ENCODE data around the gene AK5. TPM values are rescaled to one million over a fixed set of nuclear protein-coding genes. Genes with fewer than 3 reads are reported as not detected.
A peak's percentile ranks its signal among the peaks of the same experiment; 100 is the strongest.

AK5 gene
- total and polyA plus RNA-seq, 12 donors, result 0.25 to 1.7 (median 0.87) TPM

- Histone ChIP-seq H3K27ac (no peak overlapping the region), H3K4me1 (peaks cover 0 to 19% (median 9%) of the 10 kb centered on the region in 9 donors), H3K27me3 (peaks cover 0 to 82% (median 53%) of the 10 kb centered on the region in 7 donors), H3K9me3 (peaks cover 0 to 2% (median 0%) of the 10 kb centered on the region in 11 donors), H3K4me3 (no peak overlapping the region), H3K36me3 (no peaks in the 10 kb centered on the region)
- TF ChIP-seq, protein P1, sequence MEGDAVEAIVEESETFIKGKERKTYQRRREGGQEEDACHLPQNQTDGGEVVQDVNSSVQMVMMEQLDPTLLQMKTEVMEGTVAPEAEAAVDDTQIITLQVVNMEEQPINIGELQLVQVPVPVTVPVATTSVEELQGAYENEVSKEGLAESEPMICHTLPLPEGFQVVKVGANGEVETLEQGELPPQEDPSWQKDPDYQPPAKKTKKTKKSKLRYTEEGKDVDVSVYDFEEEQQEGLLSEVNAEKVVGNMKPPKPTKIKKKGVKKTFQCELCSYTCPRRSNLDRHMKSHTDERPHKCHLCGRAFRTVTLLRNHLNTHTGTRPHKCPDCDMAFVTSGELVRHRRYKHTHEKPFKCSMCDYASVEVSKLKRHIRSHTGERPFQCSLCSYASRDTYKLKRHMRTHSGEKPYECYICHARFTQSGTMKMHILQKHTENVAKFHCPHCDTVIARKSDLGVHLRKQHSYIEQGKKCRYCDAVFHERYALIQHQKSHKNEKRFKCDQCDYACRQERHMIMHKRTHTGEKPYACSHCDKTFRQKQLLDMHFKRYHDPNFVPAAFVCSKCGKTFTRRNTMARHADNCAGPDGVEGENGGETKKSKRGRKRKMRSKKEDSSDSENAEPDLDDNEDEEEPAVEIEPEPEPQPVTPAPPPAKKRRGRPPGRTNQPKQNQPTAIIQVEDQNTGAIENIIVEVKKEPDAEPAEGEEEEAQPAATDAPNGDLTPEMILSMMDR (IDR thresholded peaks at IDR 0.05), result no peak
- DNase-seq, result no peak
- no peak for ATAC-seq
- intact Hi-C loops (cut with DNase I), result no loop called here
- 77 to 80% methylated on average over 2 of the region's 2 CpGs for WGBS, 2 donors
Measured at GRCh38 chr1:77279929-77280328, 1.9 kb upstream of the AK5 start.

DNA sequence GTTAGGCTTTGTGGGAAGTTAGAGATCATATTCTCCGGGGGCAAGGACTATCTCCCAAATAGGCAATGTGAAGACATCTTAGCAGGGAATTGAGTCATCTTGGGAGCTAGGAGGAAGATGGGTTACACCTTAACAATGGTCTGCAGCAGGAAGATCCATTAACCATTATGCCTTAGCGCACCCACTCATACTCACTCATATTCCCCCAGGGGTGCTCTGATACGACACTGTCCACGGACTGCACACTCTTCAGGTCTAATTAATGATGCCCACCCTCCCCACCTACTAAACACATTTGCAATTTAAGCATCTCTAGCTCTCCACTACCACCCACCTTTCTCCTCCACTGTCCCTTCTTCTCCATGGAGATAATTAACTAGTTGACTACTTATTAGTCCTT lies 857 bp upstream of the AK5 start:
- Histone ChIP-seq H3K9me3 (peaks cover 0 to 2% (median 0%) of the 10 kb centered on the region in 11 donors), H3K4me3 (no peak overlapping the region), H3K4me1 (peaks cover 0 to 19% (median 9%) of the 10 kb centered on the region in 9 donors), H3K27me3 (peaks cover 0 to 79% (median 52%) of the 10 kb centered on the region in 7 donors), H3K27ac (no peak overlapping the region), H3K36me3 (no peaks in the 10 kb centered on the region)
- TF ChIP-seq, protein P1 (IDR thresholded peaks at IDR 0.05), result no peak
- 85 to 87% methylated on average over 4 of the region's 4 CpGs for WGBS, 2 donors
- intact Hi-C loops (cut with DNase I), result no loop called here
- no peak for ATAC-seq
- DNase-seq, result no peak

DNA sequence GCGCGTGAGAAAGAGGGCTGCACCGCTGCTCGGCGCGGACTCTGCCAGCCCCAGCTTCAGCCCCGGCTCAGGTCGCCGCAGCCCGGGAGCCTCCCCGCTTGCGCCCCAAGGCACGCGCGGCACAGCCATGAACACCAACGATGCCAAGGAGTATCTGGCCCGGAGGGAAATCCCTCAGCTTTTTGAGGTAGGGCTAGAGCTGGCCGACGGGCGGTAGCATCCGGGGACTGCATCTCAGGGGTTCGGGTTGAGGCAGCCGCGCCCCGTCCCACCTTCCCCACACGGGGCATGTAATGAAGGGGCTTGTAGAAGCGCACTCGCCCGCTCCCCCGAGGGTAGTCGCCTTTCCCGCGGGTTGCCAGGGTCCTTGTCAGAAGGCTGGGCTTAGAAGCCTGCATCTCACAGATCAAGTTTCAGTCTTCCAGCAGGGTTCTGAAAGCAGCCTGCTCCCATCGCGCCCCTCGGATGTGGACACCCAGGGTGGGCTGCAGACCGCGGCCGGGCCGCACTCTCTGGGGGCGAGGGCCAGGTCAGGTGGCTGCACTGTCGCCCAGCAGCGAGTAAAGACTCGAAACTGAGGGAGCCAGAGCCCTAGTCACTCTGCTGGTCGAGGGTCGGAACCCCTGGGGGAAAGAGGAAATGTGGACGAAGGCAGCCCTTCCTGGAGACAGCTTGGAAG lies 507 bp downstream of the AK5 start:
- no peak for DNase-seq
- peak in 7 of 8 donors; percentile 18 to 56 (median 35) for ATAC-seq
- H3K27ac ChIP-seq, result no peak overlapping the region
- peaks cover 0 to 19% (median 9%) of the 10 kb centered on the region in 9 donors for H3K4me1 ChIP-seq
- no peaks in the 10 kb centered on the region for H3K36me3 ChIP-seq
- peaks cover 0 to 92% (median 52%) of the 10 kb centered on the region in 7 donors for H3K27me3 ChIP-seq
- H3K9me3 ChIP-seq, result peaks cover 0 to 2% (median 0%) of the 10 kb centered on the region in 11 donors
- WGBS, 2 donors, result 0% methylated on average over 46 to 47 of the region's 47 CpGs
- intact Hi-C loops (cut with DNase I), result loop anchor here in 1 of 10 donors (2.0 kb wide), 1 partner anchor 28 kb away; no protein-coding TSS in a partner anchor
- TF ChIP-seq, protein P1 (IDR thresholded peaks at IDR 0.05), result no peak
- peak overlapping the region in 9 of 10 donors; percentile 37 to 60 (median 55) for H3K4me3 ChIP-seq

DNA sequence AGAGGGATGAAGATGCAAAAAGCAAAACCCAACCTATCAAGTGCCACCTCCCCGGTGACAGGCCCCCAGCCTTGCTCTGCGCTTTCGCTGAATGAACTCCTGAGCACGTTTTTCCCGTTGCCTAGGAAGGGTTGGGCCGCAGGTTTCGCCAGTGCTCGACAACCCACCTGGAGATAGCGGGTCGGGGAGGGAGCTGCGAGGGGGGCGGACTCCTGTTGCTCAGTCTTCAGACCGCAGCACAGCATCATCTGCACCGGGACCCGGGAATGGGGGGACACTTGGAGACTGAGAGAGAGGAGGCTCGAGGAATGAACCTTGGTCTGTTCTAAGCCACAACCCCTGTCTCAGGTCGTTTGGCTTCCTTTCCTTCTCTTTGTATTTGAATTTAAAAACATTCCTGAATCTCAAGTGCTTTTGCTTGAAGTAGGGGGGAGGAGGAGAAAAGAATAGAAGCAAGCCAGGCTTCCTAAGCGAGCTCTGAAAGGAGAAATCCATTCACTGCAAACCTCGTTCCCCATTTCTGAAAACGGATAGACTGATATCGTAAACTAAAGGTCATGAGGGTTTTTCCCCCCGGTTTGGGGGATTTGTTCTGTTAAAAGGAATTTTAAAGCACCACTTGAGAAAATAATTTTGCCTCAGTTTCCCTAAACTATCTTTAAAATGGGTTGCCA lies 1.2 kb downstream of the AK5 start:
- 5 to 6% methylated on average over 22 of the region's 22 CpGs for WGBS, 2 donors
- peaks cover 0 to 19% (median 9%) of the 10 kb centered on the region in 9 donors for H3K4me1 ChIP-seq
- no peak for DNase-seq
- TF ChIP-seq, protein P1 (IDR thresholded peaks at IDR 0.05), result no peak
- peaks cover 0 to 86% (median 52%) of the 10 kb centered on the region in 7 donors for H3K27me3 ChIP-seq
- H3K27ac ChIP-seq, result no peak overlapping the region
- H3K36me3 ChIP-seq, result no peaks in the 10 kb centered on the region
- peaks cover 0 to 2% (median 0%) of the 10 kb centered on the region in 11 donors for H3K9me3 ChIP-seq
- ATAC-seq, result peak in 1 of 8 donors; percentile 18
- H3K4me3 ChIP-seq, result peak overlapping the region in 9 of 10 donors; percentile 37 to 60 (median 55)
- intact Hi-C loops (cut with DNase I), result loop anchor here in 1 of 10 donors (2.0 kb wide), 1 partner anchor 28 kb away; no protein-coding TSS in a partner anchor
